Mucosa of descending colon (tissue), 3 donors: ENCODE measurements around the gene HES4. TPM values are rescaled to one million over a fixed set of nuclear protein-coding genes. Genes with fewer than 3 reads are reported as not detected.
"Not testable (repeated sequence)": the region's sequence is repeated elsewhere in the genome, so short reads cannot be mapped to it uniquely, and the experiment has no call there.

Experiments
- ATAC-seq: fragments of 200-7000 bp; cut with Tn5 transposase; one replicate; pipeline ENCODE4 v1.9.1; 2020; ENCODE audit warnings: mild to moderate bottlenecking, moderate library complexity
- DNase-seq, 3 donors: peaks; one replicate each; pipeline ENCODE4 v3.0.0-alpha.2; 2020
- H3K36me3 ChIP-seq: fragments of 200-600 bp; one replicate; pipeline ENCODE4 v1.8.0; 2021; ENCODE audit warnings: low read depth, mild to moderate bottlenecking
- H3K4me1 ChIP-seq: fragments of 200-600 bp; one replicate; pipeline ENCODE4 v1.8.0; 2021; ENCODE audit warnings: low read depth, mild to moderate bottlenecking
- H3K4me3 ChIP-seq: fragments of 200-600 bp; one replicate; pipeline ENCODE4 v1.8.0; 2021; ENCODE audit warnings: mild to moderate bottlenecking
- H3K9me3 ChIP-seq: fragments of 200-600 bp; one replicate; pipeline ENCODE4 v1.8.0; 2021; ENCODE audit warnings: mild to moderate bottlenecking
- intact Hi-C, 2 donors: fragments of 100-400 bp; cut with DNase I in 1 of 2; cut with micrococcal nuclease in 1 of 2; formaldehyde crosslinking; loops; one replicate each; pipeline versions ENCODE4 v1.11.0 to v1.11.1; 2022; cut with DNase I, micrococcal nuclease
- total RNA-seq, 3 donors: library from RNA; stranded (reverse); fragmentation: NEBNext Ultra II Directional in 2 of 3; extraction: Animal tissue kit (Norgen Biotek cat#: 25700) in 2 of 3; gene quantifications; one replicate each; pipeline versions ENCODE4 v1.2.1 to v1.2.4, GENCODE V29; 2021 to 2023
- TF ChIP-seq, protein P1 (sequence below): fragments of 200-600 bp; IDR thresholded peaks from one replicate; pipeline ENCODE4 v1.8.0; 2022; ENCODE audit warnings: antibody characterized with exemption, mild to moderate bottlenecking
- donor health status: DM: no; HTN: no; CAD: no; lungs with moderate emphysema.
- donor health status: DM: no; HTN: no; CAD: no.
- donor health status: DM: no; HTN: yes; CAD: no.

The HES4 gene
- total RNA-seq, 3 donors from 2014 or later = 10.3 to 22.7 (median 21.1) TPM

DNA sequence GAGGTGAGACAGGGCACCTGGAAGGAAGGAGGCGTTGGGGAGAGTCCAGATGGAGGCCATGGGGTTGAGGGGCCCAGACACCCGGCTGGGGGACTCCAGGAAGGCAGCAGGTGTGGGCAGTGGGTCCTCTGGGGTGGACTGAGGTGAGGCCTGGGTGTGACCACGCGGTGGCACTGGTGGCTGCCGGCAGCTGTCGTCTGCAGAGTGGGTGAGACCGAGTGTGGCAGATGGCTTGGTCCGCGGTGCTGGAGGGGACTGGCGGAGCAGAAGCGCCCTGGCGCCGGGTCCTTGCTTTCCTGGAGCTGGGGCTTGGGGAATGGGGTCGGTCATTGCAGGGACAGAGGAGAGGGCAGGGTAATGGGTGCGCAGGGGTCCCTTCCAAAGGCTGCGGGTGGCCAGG lies 32.5 kb upstream of the HES4 start:
- H3K4me1 ChIP-seq = peaks cover 15% of the 10 kb centered on the region
- H3K9me3 ChIP-seq = no peaks in the 10 kb centered on the region
- H3K36me3 ChIP-seq = no peaks in the 10 kb centered on the region
- TF ChIP-seq, protein P1, sequence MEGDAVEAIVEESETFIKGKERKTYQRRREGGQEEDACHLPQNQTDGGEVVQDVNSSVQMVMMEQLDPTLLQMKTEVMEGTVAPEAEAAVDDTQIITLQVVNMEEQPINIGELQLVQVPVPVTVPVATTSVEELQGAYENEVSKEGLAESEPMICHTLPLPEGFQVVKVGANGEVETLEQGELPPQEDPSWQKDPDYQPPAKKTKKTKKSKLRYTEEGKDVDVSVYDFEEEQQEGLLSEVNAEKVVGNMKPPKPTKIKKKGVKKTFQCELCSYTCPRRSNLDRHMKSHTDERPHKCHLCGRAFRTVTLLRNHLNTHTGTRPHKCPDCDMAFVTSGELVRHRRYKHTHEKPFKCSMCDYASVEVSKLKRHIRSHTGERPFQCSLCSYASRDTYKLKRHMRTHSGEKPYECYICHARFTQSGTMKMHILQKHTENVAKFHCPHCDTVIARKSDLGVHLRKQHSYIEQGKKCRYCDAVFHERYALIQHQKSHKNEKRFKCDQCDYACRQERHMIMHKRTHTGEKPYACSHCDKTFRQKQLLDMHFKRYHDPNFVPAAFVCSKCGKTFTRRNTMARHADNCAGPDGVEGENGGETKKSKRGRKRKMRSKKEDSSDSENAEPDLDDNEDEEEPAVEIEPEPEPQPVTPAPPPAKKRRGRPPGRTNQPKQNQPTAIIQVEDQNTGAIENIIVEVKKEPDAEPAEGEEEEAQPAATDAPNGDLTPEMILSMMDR = no peak
- H3K4me3 ChIP-seq = no peak overlapping the region
- intact Hi-C loops = no loop called here
- DNase-seq (peak in 2 of 3 donors; percentile 46 to 63), ATAC-seq (peak; percentile 69)

DNA sequence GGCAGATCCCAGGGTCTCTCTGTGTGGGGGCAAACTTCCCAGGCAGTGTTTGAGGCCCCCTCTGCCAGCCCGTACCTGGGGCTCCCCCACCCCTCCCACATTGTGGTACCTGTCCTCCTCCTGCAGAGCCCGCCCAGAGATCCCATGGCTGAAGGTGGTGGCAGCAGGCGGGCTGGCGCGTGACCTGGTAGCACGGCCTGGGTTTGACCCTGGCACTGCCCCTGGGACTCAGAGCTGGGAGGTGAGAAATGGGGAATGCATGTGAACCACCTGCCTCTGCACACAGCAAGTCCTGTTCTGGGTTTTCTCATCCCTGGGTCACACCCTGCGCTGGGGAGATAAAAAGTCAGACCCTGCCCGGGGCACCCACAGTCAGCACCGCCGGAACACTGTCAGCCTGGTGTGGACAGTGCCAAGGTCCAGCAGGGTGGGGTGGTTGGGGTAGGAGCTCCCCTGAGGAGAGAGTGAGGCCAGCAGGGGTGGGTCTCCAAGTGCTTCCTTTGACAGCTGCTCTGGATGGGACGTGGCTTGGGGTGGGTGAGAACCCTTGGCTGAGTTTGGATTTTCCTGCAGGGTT lies 31.9 kb upstream of the HES4 start:
- Histone ChIP-seq H3K4me3 (no peak overlapping the region), H3K36me3 (no peaks in the 10 kb centered on the region), H3K4me1 (peaks cover 15% of the 10 kb centered on the region), H3K9me3 (no peaks in the 10 kb centered on the region)
- intact Hi-C loops = no loop called here
- ATAC-seq = no peak
- no peak for DNase-seq
- TF ChIP-seq, protein P1 = no peak

DNA sequence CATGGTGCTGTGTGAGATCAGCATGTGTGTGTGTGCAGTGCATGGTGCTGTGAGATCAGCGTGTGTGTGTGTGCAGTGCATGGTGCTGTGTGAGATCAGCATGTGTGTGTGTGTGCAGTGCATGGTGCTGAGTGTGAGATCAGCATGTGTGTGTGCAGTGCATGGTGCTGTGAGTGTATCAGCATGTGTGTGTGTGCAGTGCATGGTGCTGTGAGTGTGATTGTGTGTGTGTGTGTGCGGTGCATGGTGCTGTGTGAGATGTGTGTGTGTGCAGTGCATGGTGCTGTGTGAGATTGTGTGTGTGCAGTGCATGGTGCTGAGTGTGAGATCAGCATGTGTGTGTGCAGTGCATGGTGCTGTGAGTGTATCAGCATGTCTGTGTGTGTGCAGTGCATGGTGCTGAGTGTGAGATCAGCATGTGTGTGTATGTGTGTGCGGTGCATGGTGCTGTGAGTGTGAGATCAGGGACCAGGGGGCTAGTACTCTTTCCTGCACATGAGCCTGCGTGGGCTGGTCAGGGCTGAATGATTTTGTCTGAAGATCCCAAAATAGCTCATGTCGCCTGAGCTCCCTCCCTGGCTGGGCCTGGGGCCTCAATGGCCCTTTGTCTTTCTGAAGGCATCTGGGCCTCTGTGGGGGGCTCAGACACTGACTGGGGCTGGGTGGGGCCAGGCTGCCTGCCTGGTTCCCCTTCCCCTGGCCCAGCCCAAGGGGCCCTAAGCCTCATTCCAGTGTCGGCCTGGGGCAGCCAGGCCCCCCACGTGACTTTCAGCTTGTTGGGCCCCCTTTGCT lies 31.2 kb upstream of the HES4 start:
- H3K9me3 ChIP-seq, intact Hi-C loops, H3K4me3 ChIP-seq, DNase-seq, ATAC-seq, H3K36me3 ChIP-seq: not testable (repeated sequence)
- peaks cover 15% of the 10 kb centered on the region for H3K4me1 ChIP-seq

DNA sequence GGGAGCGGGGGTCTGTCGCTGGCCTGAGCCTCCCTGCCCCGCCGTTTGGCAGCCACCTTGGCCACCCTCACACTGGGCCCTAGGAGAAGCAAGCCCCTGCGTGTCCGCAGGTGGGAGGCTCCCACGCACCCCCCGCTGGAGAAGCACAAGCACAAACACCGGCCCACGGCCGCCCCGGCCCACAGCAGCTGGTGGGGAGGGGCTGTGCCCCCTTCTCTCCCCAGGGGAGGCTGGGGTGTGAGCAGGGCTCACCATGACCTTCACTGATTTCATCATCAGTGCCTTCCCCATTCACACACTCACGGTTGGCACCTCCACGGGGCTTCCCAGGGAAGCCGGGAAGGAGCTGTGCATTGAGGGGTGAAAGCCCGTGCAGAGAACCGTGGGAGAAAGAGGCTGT lies 27.9 kb upstream of the HES4 start:
- Histone ChIP-seq H3K4me1 (peaks cover 5% of the 10 kb centered on the region), H3K4me3 (no peak overlapping the region), H3K36me3 (no peaks in the 10 kb centered on the region), H3K9me3 (no peaks in the 10 kb centered on the region)
- TF ChIP-seq, protein P1 = no peak
- intact Hi-C loops = no loop called here
- ATAC-seq = no peak
- no peak for DNase-seq

DNA sequence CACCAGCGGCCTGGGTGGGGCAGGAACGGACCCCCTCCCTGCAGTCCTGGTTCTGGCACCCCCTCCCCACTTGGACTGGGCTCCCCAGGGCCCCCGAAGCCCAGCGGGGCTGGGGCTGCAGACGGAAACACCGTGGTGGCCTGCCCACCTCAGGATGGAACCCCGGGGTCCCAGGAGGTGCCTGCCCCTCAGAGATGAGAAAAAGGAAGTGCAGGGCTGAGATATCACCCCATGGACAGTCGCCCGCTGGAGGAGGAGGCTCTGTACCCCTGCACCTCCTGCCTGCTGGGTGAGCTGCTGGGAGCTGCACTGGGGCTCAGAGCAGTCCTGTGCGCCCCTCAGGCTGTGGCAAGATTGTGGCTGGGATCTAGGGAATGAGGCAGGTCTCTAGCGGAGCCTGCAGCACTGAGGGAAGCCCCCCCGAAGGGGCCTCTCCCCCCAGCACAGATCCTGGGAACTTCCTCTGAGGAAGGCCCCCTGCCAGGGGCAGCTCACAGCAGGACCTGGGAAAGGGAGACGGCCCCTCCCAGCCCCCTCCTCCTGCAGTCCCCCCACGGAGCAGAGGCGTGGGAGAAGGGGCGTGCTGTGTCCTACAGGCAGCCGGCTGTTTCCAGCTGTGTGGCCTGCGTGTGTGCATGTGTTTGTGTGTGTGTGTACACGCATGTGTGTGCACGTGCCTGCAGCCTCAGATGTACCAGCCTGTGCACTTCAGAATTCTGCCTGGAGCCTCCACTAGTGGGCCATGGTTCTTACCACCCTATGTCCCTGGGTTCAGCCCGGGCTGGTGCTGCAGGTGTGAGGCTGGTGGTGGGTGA lies 26.9 kb upstream of the HES4 start:
- TF ChIP-seq, protein P1 = no peak
- DNase-seq = no peak
- H3K4me1 ChIP-seq = no peaks in the 10 kb centered on the region
- no peaks in the 10 kb centered on the region for H3K9me3 ChIP-seq
- no peak overlapping the region for H3K4me3 ChIP-seq
- no peak for ATAC-seq
- intact Hi-C loops = no loop called here
- H3K36me3 ChIP-seq = no peaks in the 10 kb centered on the region

DNA sequence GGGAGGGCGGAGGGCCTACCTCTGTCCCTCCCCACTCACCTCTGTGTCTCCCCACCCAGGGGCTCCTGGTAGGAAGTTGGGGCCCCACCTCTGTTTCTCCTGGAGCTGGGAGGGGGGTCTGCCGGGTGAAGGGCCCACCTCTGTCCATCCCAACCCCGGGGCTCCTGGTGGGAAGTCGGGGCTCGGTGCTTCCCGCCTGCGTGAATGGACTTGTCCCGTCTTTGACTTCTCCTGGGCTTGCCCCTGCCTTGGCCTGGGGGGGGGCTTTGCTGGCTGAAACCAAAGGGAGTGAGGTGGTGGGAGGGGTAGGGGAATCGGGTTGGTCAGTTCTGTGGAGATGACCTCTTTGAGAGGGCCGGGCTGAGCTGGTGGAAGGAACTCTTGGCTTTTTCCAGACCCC lies 25.8 kb upstream of the HES4 start:
- intact Hi-C loops = no loop called here
- TF ChIP-seq, protein P1 = no peak

More for the DNA sequence above, 25.8 kb upstream of the HES4 start:
- DNase-seq = no peak
- no peak for ATAC-seq
- H3K9me3 ChIP-seq = no peaks in the 10 kb centered on the region
- no peak overlapping the region for H3K4me3 ChIP-seq
- peaks cover 9% of the 10 kb centered on the region for H3K4me1 ChIP-seq
- H3K36me3 ChIP-seq = no peaks in the 10 kb centered on the region
